Smooth muscle cell (in vitro differentiated cells): ENCODE results near the gene CCDC27. TPM values are rescaled to one million over a fixed set of nuclear protein-coding genes. Genes with fewer than 3 reads are reported as not detected.
"Not testable (repeated sequence)": the region's sequence is repeated elsewhere in the genome, so short reads cannot be mapped to it uniquely, and the experiment has no call there.

Experiments used
- DNase-seq: peaks from one replicate; lab custom pipeline; 2025; ENCODE audit not compliant: unreplicated experiment; lab: John Stamatoyannopoulos, UW
- H2AFZ ChIP-seq: fragments of 200-600 bp; sonication (generic); 2 replicates; pipeline ENCODE4 v1.6.0; 2016; ENCODE audit warnings: antibody characterized with exemption, low read depth, mild to moderate bottlenecking
- H3F3A ChIP-seq: fragments of 200-600 bp; sonication (generic); 2 replicates; pipeline ENCODE4 v1.6.0; 2017; ENCODE audit warnings: antibody characterized with exemption, low read depth
- H3K27ac ChIP-seq: fragments of 200-600 bp; sonication (generic); 2 replicates; pipeline ENCODE4 v1.5.1; 2016; ENCODE audit warnings: low read depth, mild to moderate bottlenecking
- H3K27me3 ChIP-seq: fragments of 200-600 bp; sonication (generic); 2 replicates; pipeline ENCODE4 v1.6.1; 2016; ENCODE audit warnings: low read depth, mild to moderate bottlenecking
- H3K36me3 ChIP-seq: fragments of 200-600 bp; sonication (generic); 2 replicates; pipeline ENCODE4 v1.5.1; 2016; ENCODE audit warnings: low read depth
- H3K4me1 ChIP-seq: fragments of 200-600 bp; sonication (generic); 2 replicates; pipeline ENCODE4 v1.5.1; 2016; ENCODE audit warnings: low read depth
- H3K4me2 ChIP-seq: fragments of 200-600 bp; sonication (generic); 2 replicates; pipeline ENCODE4 v1.6.0; 2016; ENCODE audit warnings: mild to moderate bottlenecking
- H3K4me3 ChIP-seq: fragments of 200-600 bp; sonication (generic); 2 replicates; pipeline ENCODE4 v1.5.1; 2016; ENCODE audit warnings: mild to moderate bottlenecking
- H3K79me2 ChIP-seq: fragments of 200-600 bp; sonication (generic); 2 replicates; pipeline ENCODE4 v1.6.0; 2016; ENCODE audit warnings: low read depth, mild to moderate bottlenecking
- H3K9ac ChIP-seq: fragments of 200-600 bp; sonication (generic); 2 replicates; pipeline ENCODE4 v1.6.0; 2016; ENCODE audit warnings: low read depth
- H3K9me3 ChIP-seq: fragments of 200-600 bp; sonication (generic); replicated peaks from 2 replicates; pipeline ENCODE4 v1.5.1; 2016; ENCODE audit warnings: low read depth
- H4K20me1 ChIP-seq: fragments of 200-600 bp; sonication (generic); 2 replicates; pipeline ENCODE4 v1.6.0; 2016; ENCODE audit warnings: low read depth
- WGBS: methylation state at CpG from one replicate; pipeline ENCODE4 v1.1.7; 2016; ENCODE audit warnings: low lambda C conversion rate; 5-methylcytosine and 5-hydroxymethylcytosine counted together
- polyA plus RNA-seq: library from polyadenylated mRNA; unstranded; fragments of >200 nt; fragmentation: Nextera tagmentation; extraction: Ambion mirVana; gene quantifications from 2 replicates; pipeline ENCODE4 v1.2.1, GENCODE V29; 2016
- total RNA-seq: library from RNA; depleted of rRNA; stranded (reverse); fragments of >200 nt; gene quantifications from 2 replicates; pipeline ENCODE4 v1.2.3, GENCODE V29; 2014
- TF ChIP-seq, protein P1 (sequence below): fragments of 200-600 bp; sonication (generic); IDR thresholded peaks from 2 replicates; pipeline ENCODE4 v1.5.1; 2017; ENCODE audit warnings: borderline replicate concordance, mild to moderate bottlenecking, antibody characterized with exemption; ENCODE audit not compliant: insufficient read depth, poor library complexity, severe bottlenecking

Gene CCDC27
- total and polyA plus RNA-seq, 2 experiments from 2014 or later: not detected

DNA sequence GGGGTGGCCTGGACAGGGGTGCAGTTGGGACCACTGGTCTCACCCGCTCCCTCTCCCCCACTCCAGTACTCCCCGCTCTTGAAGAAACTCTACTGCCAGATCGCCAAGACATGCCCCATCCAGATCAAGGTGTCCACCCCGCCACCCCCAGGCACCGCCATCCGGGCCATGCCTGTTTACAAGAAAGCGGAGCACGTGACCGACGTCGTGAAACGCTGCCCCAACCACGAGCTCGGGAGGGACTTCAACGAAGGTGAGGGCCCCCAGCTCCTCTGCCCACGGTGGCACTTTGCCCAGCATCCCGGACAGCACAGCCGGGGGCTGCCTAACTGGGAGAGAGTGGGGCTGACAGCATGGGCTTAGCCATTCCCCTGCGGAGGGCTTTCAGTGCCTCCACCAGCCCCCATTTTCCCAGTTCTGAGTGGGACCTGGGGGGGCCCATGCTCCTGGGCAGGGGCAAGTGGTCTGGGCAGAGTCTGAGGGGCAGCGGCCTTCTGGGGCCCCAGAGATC is 30.2 kb upstream of the CCDC27 start:
- no peak overlapping the region for H3K4me2 ChIP-seq
- H4K20me1 ChIP-seq: no peaks in the 10 kb centered on the region
- no peak for DNase-seq
- H3K4me3 ChIP-seq: no peak overlapping the region
- no peaks in the 10 kb centered on the region for H3F3A ChIP-seq
- no peaks in the 10 kb centered on the region for H3K4me1 ChIP-seq
- no peaks in the 10 kb centered on the region for H3K27me3 ChIP-seq
- H3K36me3 ChIP-seq: no peaks in the 10 kb centered on the region
- H3K9me3 ChIP-seq: no peaks in the 10 kb centered on the region
- WGBS: 76% methylated on average over 17 of the region's 20 CpGs
- no peak overlapping the region for H3K9ac ChIP-seq
- H2AFZ ChIP-seq: no peak overlapping the region
- TF ChIP-seq, protein P1, sequence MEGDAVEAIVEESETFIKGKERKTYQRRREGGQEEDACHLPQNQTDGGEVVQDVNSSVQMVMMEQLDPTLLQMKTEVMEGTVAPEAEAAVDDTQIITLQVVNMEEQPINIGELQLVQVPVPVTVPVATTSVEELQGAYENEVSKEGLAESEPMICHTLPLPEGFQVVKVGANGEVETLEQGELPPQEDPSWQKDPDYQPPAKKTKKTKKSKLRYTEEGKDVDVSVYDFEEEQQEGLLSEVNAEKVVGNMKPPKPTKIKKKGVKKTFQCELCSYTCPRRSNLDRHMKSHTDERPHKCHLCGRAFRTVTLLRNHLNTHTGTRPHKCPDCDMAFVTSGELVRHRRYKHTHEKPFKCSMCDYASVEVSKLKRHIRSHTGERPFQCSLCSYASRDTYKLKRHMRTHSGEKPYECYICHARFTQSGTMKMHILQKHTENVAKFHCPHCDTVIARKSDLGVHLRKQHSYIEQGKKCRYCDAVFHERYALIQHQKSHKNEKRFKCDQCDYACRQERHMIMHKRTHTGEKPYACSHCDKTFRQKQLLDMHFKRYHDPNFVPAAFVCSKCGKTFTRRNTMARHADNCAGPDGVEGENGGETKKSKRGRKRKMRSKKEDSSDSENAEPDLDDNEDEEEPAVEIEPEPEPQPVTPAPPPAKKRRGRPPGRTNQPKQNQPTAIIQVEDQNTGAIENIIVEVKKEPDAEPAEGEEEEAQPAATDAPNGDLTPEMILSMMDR: no peak
- no peaks in the 10 kb centered on the region for H3K79me2 ChIP-seq
- no peak overlapping the region for H3K27ac ChIP-seq

DNA sequence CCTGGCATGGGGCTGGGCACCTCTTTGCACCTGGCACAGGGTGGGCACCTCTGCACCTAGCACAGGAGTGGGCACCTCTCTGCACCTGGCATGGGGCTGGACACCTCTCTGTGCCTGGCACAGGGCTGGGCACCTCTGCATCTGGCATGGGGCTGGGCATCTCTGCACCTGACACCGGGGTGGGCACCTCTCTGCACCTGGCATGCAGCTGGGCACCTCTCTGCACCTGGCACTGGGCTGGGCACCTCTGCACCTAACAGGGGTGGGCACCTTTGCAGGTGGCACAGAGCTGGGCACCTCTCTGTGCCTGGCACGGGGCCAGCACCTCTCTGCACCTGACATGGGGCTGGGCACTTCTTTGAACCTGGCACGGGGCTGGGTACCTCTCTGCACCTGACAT is 29.4 kb upstream of the CCDC27 start:
- no peak overlapping the region for H3K4me3 ChIP-seq
- no peaks in the 10 kb centered on the region for H3K9me3 ChIP-seq
- no peaks in the 10 kb centered on the region for H3K79me2 ChIP-seq
- H3K27me3 ChIP-seq: no peaks in the 10 kb centered on the region
- H3K36me3 ChIP-seq: no peaks in the 10 kb centered on the region
- H3K9ac ChIP-seq: no peak overlapping the region
- no peak overlapping the region for H2AFZ ChIP-seq
- no peaks in the 10 kb centered on the region for H3K4me1 ChIP-seq
- WGBS: 91% methylated on average over 3 of the region's 3 CpGs
- H4K20me1 ChIP-seq: no peaks in the 10 kb centered on the region
- no peak overlapping the region for H3K4me2 ChIP-seq
- H3F3A ChIP-seq: no peaks in the 10 kb centered on the region
- TF ChIP-seq, protein P1: no peak
- DNase-seq: no peak
- no peak overlapping the region for H3K27ac ChIP-seq

DNA sequence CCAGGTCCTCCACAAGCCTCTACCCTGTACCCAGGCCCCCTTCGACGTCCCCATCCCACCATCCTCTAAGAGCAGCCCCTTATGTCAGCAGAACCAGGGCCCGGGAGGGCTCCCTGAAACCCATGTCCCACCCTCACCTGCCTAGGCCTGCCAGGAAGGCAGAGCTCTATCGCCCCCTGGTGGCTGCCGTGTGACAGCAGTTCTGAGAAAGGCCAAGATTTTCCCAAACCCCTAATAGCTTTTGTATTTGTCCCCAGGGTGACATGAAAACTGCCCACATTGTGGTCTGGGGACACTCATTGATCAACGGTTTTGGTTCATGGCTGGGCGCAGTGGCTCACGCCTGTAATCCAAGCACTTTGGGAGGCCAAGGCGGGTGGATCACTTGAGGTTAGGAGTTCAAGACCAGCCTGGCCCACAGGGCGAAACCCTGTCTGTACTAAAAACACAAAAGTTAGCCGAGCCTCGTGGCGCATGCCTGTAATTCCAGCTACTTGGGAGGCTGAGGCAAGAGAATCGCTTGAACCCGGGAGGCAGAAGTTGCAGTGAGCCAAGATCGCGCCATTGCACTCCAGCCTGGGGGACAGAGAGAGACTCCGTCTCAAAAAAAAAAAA is 27.7 kb upstream of the CCDC27 start:
- H3K9me3 ChIP-seq, H3K27ac ChIP-seq, H3K4me1 ChIP-seq, H3F3A ChIP-seq, H4K20me1 ChIP-seq, H3K4me2 ChIP-seq, H3K36me3 ChIP-seq, H2AFZ ChIP-seq, H3K27me3 ChIP-seq, H3K9ac ChIP-seq, H3K4me3 ChIP-seq, H3K79me2 ChIP-seq: not testable (repeated sequence)
- 39% methylated on average over 18 of the region's 18 CpGs for WGBS
- peak; percentile 34 for DNase-seq
- TF ChIP-seq, protein P1: peak; percentile 97

DNA sequence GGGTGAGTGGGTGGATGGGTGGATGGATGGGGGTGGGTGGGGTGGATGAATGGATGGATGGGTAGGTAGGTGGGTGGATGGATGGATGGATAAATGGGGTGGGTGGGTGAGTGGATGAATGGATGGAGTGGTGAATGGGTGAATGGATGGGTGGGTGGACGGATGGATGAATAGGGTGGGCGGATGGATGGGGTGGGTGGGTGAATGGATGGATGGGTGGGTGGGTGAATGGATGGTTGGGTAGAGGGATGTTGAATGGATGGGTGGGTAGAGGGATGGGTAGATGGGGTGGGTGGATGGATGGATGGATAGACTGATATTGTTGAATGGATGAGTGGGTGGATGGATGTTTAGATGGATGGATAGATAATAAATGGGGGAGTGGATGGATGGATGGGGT is 26.9 kb upstream of the CCDC27 start:
- H3K9ac ChIP-seq: no peak overlapping the region
- H3K9me3 ChIP-seq: no peaks in the 10 kb centered on the region
- no peaks in the 10 kb centered on the region for H3K79me2 ChIP-seq
- 100% methylated on average over 2 of the region's 2 CpGs for WGBS
- no peaks in the 10 kb centered on the region for H4K20me1 ChIP-seq
- TF ChIP-seq, protein P1: no peak
- no peak overlapping the region for H3K27ac ChIP-seq
- H3K36me3 ChIP-seq: no peaks in the 10 kb centered on the region
- no peak overlapping the region for H2AFZ ChIP-seq
- H3K4me2 ChIP-seq: no peak overlapping the region
- H3K4me3 ChIP-seq: no peak overlapping the region
- no peaks in the 10 kb centered on the region for H3F3A ChIP-seq
- no peaks in the 10 kb centered on the region for H3K27me3 ChIP-seq
- DNase-seq: no peak
- H3K4me1 ChIP-seq: no peaks in the 10 kb centered on the region
